ENCODE data around the gene SLC38A10.

DNA sequence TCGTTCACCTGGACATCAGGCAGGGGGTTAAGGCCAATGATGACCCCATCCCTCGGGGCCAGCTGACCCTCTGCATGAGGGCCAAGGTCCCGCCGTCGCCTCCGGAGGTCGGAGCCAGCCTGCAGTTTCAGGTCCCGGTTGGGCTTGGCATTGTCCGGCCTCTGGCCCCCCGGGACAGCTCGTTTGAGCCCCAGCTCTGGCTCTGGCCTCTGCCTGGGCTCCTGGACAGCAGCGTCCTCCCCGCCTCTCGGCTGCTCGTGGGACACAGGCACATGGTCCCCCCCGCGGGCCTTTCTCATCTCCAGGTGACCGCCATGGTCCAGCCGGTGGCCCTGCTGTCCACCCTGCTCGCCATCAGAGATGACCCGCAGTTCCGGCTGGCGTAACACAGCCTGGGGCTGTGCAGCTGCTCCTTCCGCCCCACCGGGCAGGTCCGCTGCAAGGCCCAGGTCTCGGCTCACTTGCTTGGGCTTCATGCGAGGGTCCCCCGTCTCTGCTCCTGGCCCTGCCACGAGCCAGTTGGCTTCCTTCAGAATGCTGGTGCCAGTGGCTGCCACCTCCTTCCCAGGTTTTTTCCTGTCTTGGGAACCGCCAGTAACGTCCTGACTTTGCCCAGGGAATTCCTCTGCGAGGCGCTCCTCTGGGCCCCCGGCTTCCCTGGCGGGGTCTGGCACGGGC is 49.3 kb downstream of the SLC38A10 start:
- TF ChIP-seq POLR2A (IDR thresholded peaks at IDR 0.05; ENCODE audit: low read length) (no peak), GATA1 (IDR thresholded peaks at IDR 0.05; ENCODE audit: low read depth, low read length) (no peak)
